Neural crest cell (in vitro differentiated cells): ENCODE measurements around the gene WDR27. TPM values are rescaled to one million over a fixed set of nuclear protein-coding genes. Genes with fewer than 3 reads are reported as not detected.
A peak's percentile ranks its signal among the peaks of the same experiment; 100 is the strongest.
"Not testable (repeated sequence)": the region's sequence is repeated elsewhere in the genome, so short reads cannot be mapped to it uniquely, and the experiment has no call there.

Experiments used
- DNase-seq: peaks from one replicate; pipeline ENCODE4 v3.0.0; 2021; ENCODE audit warnings: low read depth, mixed read lengths, low spot score
- H3K27ac Mint-ChIP-seq: one replicate; pipeline ENCODE4 v1.8.0; 2021; ENCODE audit warnings: mild to moderate bottlenecking, mixed read lengths; ENCODE audit not compliant: unreplicated experiment
- H3K27me3 Mint-ChIP-seq: 2 replicates; pipeline ENCODE4 v1.8.0; 2021; ENCODE audit warnings: low read depth, mild to moderate bottlenecking, mixed read lengths
- H3K36me3 Mint-ChIP-seq: 2 replicates; pipeline ENCODE4 v1.8.0; 2021; ENCODE audit warnings: low read depth, mild to moderate bottlenecking, mixed read lengths
- H3K4me1 Mint-ChIP-seq: 2 replicates; pipeline ENCODE4 v1.8.0; 2021; ENCODE audit warnings: mixed read lengths
- H3K4me3 Mint-ChIP-seq: one replicate; pipeline ENCODE4 v1.8.0; 2021; ENCODE audit warnings: mild to moderate bottlenecking, mixed read lengths
- H3K9me3 Mint-ChIP-seq: 2 replicates; pipeline ENCODE4 v1.8.0; 2021; ENCODE audit warnings: mixed read lengths
- total RNA-seq: library from RNA; stranded (reverse); gene quantifications from 2 replicates; pipeline ENCODE4 v1.2.1, GENCODE V29; 2021
- TF ChIP-seq, protein P1 (sequence below): fragments of 200-600 bp; sonication (generic); conservative IDR thresholded peaks from 2 replicates; pipeline ENCODE4 v1.5.0; 2021; ENCODE audit warnings: antibody characterized with exemption, mild to moderate bottlenecking

Gene WDR27
- total RNA-seq, 1 donor from 2014 or later, result 103 TPM

GRCh38 chr6:169520104-169520503 is 181.7 kb downstream of the WDR27 start:
- H3K9me3 Mint-ChIP-seq, result peaks cover 14% of the 10 kb centered on the region

GRCh38 chr6:169518451-169518850 is 183.4 kb downstream of the WDR27 start:
- H3K27me3 Mint-ChIP-seq, result no peaks in the 10 kb centered on the region
- peaks cover 28% of the 10 kb centered on the region for H3K36me3 Mint-ChIP-seq
- TF ChIP-seq, protein P1, sequence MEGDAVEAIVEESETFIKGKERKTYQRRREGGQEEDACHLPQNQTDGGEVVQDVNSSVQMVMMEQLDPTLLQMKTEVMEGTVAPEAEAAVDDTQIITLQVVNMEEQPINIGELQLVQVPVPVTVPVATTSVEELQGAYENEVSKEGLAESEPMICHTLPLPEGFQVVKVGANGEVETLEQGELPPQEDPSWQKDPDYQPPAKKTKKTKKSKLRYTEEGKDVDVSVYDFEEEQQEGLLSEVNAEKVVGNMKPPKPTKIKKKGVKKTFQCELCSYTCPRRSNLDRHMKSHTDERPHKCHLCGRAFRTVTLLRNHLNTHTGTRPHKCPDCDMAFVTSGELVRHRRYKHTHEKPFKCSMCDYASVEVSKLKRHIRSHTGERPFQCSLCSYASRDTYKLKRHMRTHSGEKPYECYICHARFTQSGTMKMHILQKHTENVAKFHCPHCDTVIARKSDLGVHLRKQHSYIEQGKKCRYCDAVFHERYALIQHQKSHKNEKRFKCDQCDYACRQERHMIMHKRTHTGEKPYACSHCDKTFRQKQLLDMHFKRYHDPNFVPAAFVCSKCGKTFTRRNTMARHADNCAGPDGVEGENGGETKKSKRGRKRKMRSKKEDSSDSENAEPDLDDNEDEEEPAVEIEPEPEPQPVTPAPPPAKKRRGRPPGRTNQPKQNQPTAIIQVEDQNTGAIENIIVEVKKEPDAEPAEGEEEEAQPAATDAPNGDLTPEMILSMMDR, result no peak
- peaks cover 14% of the 10 kb centered on the region for H3K9me3 Mint-ChIP-seq
- peaks cover 11% of the 10 kb centered on the region for H3K4me1 Mint-ChIP-seq
- peak overlapping the region; percentile 76 for H3K27ac Mint-ChIP-seq
- no peak overlapping the region for H3K4me3 Mint-ChIP-seq
- DNase-seq, result no peak

More at GRCh38 chr6:169520104-169520503, 181.7 kb downstream of the WDR27 start:
- TF ChIP-seq, protein P1, result peak; percentile 53
- Mint-ChIP-seq H3K27me3 (no peaks in the 10 kb centered on the region), H3K4me1 (peaks cover 11% of the 10 kb centered on the region), H3K36me3 (peaks cover 28% of the 10 kb centered on the region), H3K4me3 (no peak overlapping the region), H3K27ac (no peak overlapping the region)
- DNase-seq, result no peak

GRCh38 chr6:169513478-169514193 is 188.2 kb downstream of the WDR27 start:
- H3K9me3 Mint-ChIP-seq, result peaks cover 4% of the 10 kb centered on the region
- H3K27me3 Mint-ChIP-seq, result no peaks in the 10 kb centered on the region

DNA sequence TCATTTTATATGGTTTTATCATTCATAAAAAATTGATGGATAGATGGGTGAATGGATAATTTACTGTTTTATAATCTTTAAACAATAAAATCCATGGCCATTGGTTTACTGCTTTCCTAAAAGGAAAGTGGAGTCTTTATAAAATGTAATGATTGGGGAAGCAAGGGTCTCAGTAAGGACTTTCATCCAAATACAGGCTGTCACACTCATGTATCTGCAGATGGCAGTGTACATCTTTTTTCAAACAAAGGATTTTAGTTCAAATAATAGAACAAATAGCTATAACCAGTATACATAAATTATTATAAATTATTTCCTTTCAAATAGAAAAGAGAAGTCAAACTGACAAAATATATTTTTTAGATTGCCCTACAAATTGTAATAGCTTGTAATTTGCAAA is 190.0 kb downstream of the WDR27 start:
- not testable (repeated sequence) for H3K9me3 Mint-ChIP-seq, H3K4me1 Mint-ChIP-seq, H3K4me3 Mint-ChIP-seq, H3K27me3 Mint-ChIP-seq, H3K27ac Mint-ChIP-seq, DNase-seq
- H3K36me3 Mint-ChIP-seq, result peaks cover 14% of the 10 kb centered on the region

More at GRCh38 chr6:169513478-169514193, 188.2 kb downstream of the WDR27 start:
- Mint-ChIP-seq H3K27ac (no peak overlapping the region), H3K36me3 (peaks cover 12% of the 10 kb centered on the region), H3K4me3 (no peak overlapping the region), H3K4me1 (peaks cover 4% of the 10 kb centered on the region)
- no peak for DNase-seq
- TF ChIP-seq, protein P1, result no peak

DNA sequence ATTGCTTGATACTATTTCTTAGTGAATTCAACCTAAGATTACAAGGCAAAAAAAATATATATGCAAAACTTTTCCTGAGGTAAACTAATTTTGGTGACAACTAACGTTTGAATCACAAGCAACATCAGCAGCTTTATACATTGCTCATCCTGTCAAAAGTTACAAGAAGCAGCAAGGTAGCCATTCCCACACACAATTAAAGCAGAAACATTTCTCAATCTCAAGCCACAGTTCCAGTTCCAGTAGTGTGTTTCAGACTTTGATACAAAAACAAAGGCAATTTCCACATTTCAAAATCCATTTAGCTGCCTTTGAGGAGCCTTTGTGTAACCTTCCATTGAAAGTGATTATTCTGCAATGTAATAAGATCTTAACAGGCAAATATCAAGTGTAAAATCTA is 191.0 kb downstream of the WDR27 start:
- Mint-ChIP-seq H3K9me3 (peaks cover 6% of the 10 kb centered on the region), H3K27me3 (no peaks in the 10 kb centered on the region), H3K4me3 (no peak overlapping the region), H3K36me3 (peaks cover 10% of the 10 kb centered on the region), H3K4me1 (no peaks in the 10 kb centered on the region), H3K27ac (no peak overlapping the region)
- TF ChIP-seq, protein P1, result no peak
- no peak for DNase-seq

DNA sequence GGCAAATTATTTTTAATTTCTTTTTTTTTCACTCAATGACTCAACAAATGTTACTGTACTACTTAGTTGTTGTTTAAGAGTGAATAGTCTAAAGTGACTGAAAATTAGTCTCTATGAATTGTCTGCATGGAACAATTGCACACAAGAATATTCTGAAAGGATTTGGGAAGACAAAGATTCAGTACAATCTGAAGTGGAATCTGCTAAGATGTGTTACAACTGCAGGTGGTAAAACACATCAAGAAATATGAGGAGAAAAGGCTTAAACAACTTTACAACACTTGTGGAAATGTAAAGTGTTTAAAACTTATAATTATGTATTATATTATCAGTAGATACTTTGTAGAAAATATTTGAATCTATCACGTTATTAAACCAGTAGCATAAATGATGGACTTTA is 193.4 kb downstream of the WDR27 start:
- no peaks in the 10 kb centered on the region for H3K4me1 Mint-ChIP-seq
- no peak overlapping the region for H3K27ac Mint-ChIP-seq
- no peak overlapping the region for H3K4me3 Mint-ChIP-seq
- no peak for DNase-seq
- H3K9me3 Mint-ChIP-seq, result peaks cover 6% of the 10 kb centered on the region
- H3K36me3 Mint-ChIP-seq, result peaks cover 10% of the 10 kb centered on the region
- TF ChIP-seq, protein P1, result no peak
- no peaks in the 10 kb centered on the region for H3K27me3 Mint-ChIP-seq
